GM21723 (cell line): ENCODE results near the gene IKZF4.
"Not testable (repeated sequence)": the region's sequence is repeated elsewhere in the genome, so short reads cannot be mapped to it uniquely, and the experiment has no call there.

Experiments used
- ATAC-seq: cut with Tn5 transposase; IDR thresholded peaks from one replicate; pipeline ENCODE4 v1.9.1; 2021; ENCODE audit warnings: mild to moderate bottlenecking, moderate library complexity; ENCODE audit not compliant: unreplicated experiment

IKZF4 gene

GRCh38 chr12:56020423-56021184 is at the start of gene IKZF4:
IKZF4 (plus strand) TSS chr12:56021043; CDS start chr12:56021494, 451 bp downstream.
- no peak for ATAC-seq

- no peak for ATAC-seq
These were observed 48.8 kb upstream of the IKZF4 start for GRCh38 chr12:55972042-55972441.

- no peak for ATAC-seq
These were observed 48.4 kb upstream of the IKZF4 start for GRCh38 chr12:55972456-55972855.

GRCh38 chr12:55972911-55973598 is 47.8 kb upstream of the IKZF4 start:
- ATAC-seq: no peak

GRCh38 chr12:55973599-55974307 is 47.1 kb upstream of the IKZF4 start, which contains the start of gene RAB5B:
RAB5B (plus strand) TSS chr12:55974078; CDS start chr12:55986961, 12,883 bp downstream.
- peak; percentile 92 for ATAC-seq

GRCh38 chr12:55974308-55974730 is 46.5 kb upstream of the IKZF4 start:
- peak; percentile 23 for ATAC-seq

- ATAC-seq: no peak
These were observed 42.5 kb upstream of the IKZF4 start for GRCh38 chr12:55978393-55978792.

- ATAC-seq: no peak
These were observed 41.8 kb upstream of the IKZF4 start for GRCh38 chr12:55979069-55979468.

GRCh38 chr12:55981882-55982281 is 39.0 kb upstream of the IKZF4 start:
- ATAC-seq: not testable (repeated sequence)

- peak; percentile 77 for ATAC-seq
These were observed 38.4 kb upstream of the IKZF4 start for GRCh38 chr12:55982319-55982936.

- no peak for ATAC-seq
These were observed 37.5 kb upstream of the IKZF4 start for GRCh38 chr12:55983232-55983842.

- no peak for ATAC-seq
These were observed 36.0 kb upstream of the IKZF4 start for GRCh38 chr12:55984861-55985260.

GRCh38 chr12:55985341-55985740 is 35.5 kb upstream of the IKZF4 start:
- ATAC-seq: no peak

GRCh38 chr12:55985976-55986375 is 34.9 kb upstream of the IKZF4 start:
- not testable (repeated sequence) for ATAC-seq

GRCh38 chr12:55991110-55991509 is 29.7 kb upstream of the IKZF4 start:
- ATAC-seq: no peak

GRCh38 chr12:55993230-55993853 is 27.5 kb upstream of the IKZF4 start:
- no peak for ATAC-seq

GRCh38 chr12:55995366-55995765 is 25.5 kb upstream of the IKZF4 start:
- ATAC-seq: no peak

- ATAC-seq: no peak
These were observed 24.6 kb upstream of the IKZF4 start for GRCh38 chr12:55996201-55996714.

GRCh38 chr12:55996715-55997534 is 23.9 kb upstream of the IKZF4 start, which contains the start of gene SUOX:
SUOX (plus strand) TSS chr12:55997276; CDS start chr12:56002222, 4,946 bp downstream.
- peak; percentile 99 for ATAC-seq
